Epithelial cell of umbilical artery (primary cell): ENCODE measurements around the gene BLM. TPM values are rescaled to one million over a fixed set of nuclear protein-coding genes. Genes with fewer than 3 reads are reported as not detected.

ENCODE experiments used
- total RNA-seq: library from RNA; depleted of rRNA; stranded (reverse); fragments of >200 nt; gene quantifications from 2 replicates; pipeline ENCODE4 v1.2.3, GENCODE V29; 2014

Gene BLM
- 6.5 and 7.3 TPM in 2 replicates for total RNA-seq

DNA sequence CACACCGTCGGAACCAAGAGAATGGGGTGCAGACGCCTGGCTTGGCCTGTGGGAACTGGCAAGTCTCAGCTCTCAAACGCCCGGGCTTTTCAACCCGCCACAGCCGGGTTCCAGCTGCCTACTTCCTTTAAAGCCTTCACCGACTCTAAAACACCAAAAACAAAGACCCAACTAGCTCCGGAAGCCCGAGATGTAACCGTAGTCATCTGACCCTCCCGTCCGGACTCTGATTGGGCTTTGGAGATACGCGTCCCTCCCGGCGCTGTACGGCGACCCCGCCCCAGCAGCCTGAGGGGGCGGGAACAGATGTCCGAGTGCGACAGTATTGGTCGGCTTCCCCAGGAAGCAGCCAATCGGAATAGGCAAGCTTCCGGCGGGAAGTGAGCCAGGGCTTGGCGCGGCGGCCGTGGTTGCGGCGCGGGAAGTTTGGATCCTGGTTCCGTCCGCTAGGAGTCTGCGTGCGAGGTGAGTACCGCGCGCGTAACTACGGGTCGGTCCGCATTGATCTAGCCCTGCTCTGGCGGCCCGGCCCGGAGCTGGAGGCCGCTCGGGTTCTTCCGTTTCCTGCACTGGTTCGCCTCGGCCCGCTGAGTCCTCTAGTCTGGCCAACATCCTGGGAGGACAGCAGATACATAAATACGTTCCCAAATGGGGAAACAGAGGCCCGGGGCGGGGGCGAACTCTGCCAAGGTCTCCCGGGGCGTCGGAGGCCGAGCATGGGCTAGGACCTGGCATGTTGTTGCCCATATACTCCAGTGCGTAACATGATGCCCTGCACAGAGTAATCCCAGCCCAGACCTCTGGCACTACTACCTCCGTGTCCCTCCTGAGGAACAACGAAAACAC, at the start of gene BLM:
TSS of gene BLM (plus strand) at position 371 of the 846 bp plus-strand sequence. CDS start 30,047 bp downstream, outside the sequence.

Other genes starting within 250 kb of the BLM start
- gene CRTC3, start 187.4 kb upstream of the BLM start, total RNA-seq = 7.8 and 12.0 TPM in 2 replicates
- gene FURIN, start 151.2 kb downstream of the BLM start, total RNA-seq = 56.8 and 90.3 TPM in 2 replicates
- gene FES, start 167.2 kb downstream of the BLM start, total RNA-seq = 73.4 and 103 TPM in 2 replicates
- gene MAN2A2, start 186.0 kb downstream of the BLM start, total RNA-seq = 14.0 TPM in 2 replicates
- 17.5 and 22.9 TPM in 2 replicates for gene HDDC3, start 215.2 kb downstream of the BLM start, total RNA-seq
- 119 and 151 TPM in 2 replicates for gene UNC45A, start 217.9 kb downstream of the BLM start, total RNA-seq
- 8.8 and 12.5 TPM in 2 replicates for gene RCCD1, start 237.5 kb downstream of the BLM start, total RNA-seq